ENCODE results near the gene CLTCL1.

Gene CLTCL1

GRCh38 chr22:19181786-19182471, 109.6 kb downstream of the CLTCL1 start:
- H3K4me3 ChIP-seq (ENCODE audit: low read depth, low read length): no peak overlapping the region
- no peak overlapping the region for H3K27ac ChIP-seq
- H2AFZ ChIP-seq: no peak overlapping the region
- no peaks in the 10 kb centered on the region for H3K4me1 ChIP-seq
- no peaks in the 10 kb centered on the region for H3K79me2 ChIP-seq
- TF ChIP-seq CTCF (IDR thresholded peaks at IDR 0.05): no peak
- H3K27me3 ChIP-seq (ENCODE audit: control insufficient read depth, insufficient read depth, low read length): no peaks in the 10 kb centered on the region
- H3K36me3 ChIP-seq (ENCODE audit: control insufficient read depth, insufficient read depth, low read length): no peaks in the 10 kb centered on the region
- H3K9me3 ChIP-seq (ENCODE audit: control insufficient read depth, low read length): no peaks in the 10 kb centered on the region
- no peak overlapping the region for H3K9ac ChIP-seq
- no peak overlapping the region for H3K4me2 ChIP-seq (ENCODE audit: low read length)

GRCh38 chr22:19180740-19181410, 110.6 kb downstream of the CLTCL1 start:
- Histone ChIP-seq H3K27ac (no peak overlapping the region), H3K9me3 (ENCODE audit: control insufficient read depth, low read length) (no peaks in the 10 kb centered on the region), H3K79me2 (no peaks in the 10 kb centered on the region), H3K4me1 (no peaks in the 10 kb centered on the region), H3K4me3 (ENCODE audit: low read depth, low read length) (no peak overlapping the region), H2AFZ (no peak overlapping the region), H3K4me2 (ENCODE audit: low read length) (no peak overlapping the region), H3K36me3 (ENCODE audit: control insufficient read depth, insufficient read depth, low read length) (no peaks in the 10 kb centered on the region), H3K9ac (no peak overlapping the region), H3K27me3 (ENCODE audit: control insufficient read depth, insufficient read depth, low read length) (no peaks in the 10 kb centered on the region)
- no peak for TF ChIP-seq CTCF (IDR thresholded peaks at IDR 0.05)

- no peak for TF ChIP-seq CTCF (IDR thresholded peaks at IDR 0.05)
- no peaks in the 10 kb centered on the region for H3K79me2 ChIP-seq
- H3K27ac ChIP-seq: no peak overlapping the region
- no peaks in the 10 kb centered on the region for H3K4me1 ChIP-seq
- no peaks in the 10 kb centered on the region for H3K9me3 ChIP-seq (ENCODE audit: control insufficient read depth, low read length)
- no peak overlapping the region for H2AFZ ChIP-seq
- H3K27me3 ChIP-seq (ENCODE audit: control insufficient read depth, insufficient read depth, low read length): no peaks in the 10 kb centered on the region
- no peak overlapping the region for H3K9ac ChIP-seq
- H3K4me3 ChIP-seq (ENCODE audit: low read depth, low read length): no peak overlapping the region
- no peak overlapping the region for H3K4me2 ChIP-seq (ENCODE audit: low read length)
- H3K36me3 ChIP-seq (ENCODE audit: control insufficient read depth, insufficient read depth, low read length): no peaks in the 10 kb centered on the region
These were observed 111.3 kb downstream of the CLTCL1 start for GRCh38 chr22:19180234-19180633.

- H3K4me3 ChIP-seq (ENCODE audit: low read depth, low read length): peak overlapping the region; percentile 70
- H3K27me3 ChIP-seq (ENCODE audit: control insufficient read depth, insufficient read depth, low read length): no peaks in the 10 kb centered on the region
- H2AFZ ChIP-seq: peak overlapping the region; percentile 84
- peak overlapping the region; percentile 58 for H3K27ac ChIP-seq
- peak overlapping the region; percentile 95 for H3K4me2 ChIP-seq (ENCODE audit: low read length)
- H3K4me1 ChIP-seq: no peaks in the 10 kb centered on the region
- peak; percentile 66 for TF ChIP-seq CTCF (IDR thresholded peaks at IDR 0.05)
- H3K9me3 ChIP-seq (ENCODE audit: control insufficient read depth, low read length): no peaks in the 10 kb centered on the region
- no peak overlapping the region for H3K9ac ChIP-seq
- no peaks in the 10 kb centered on the region for H3K36me3 ChIP-seq (ENCODE audit: control insufficient read depth, insufficient read depth, low read length)
- no peaks in the 10 kb centered on the region for H3K79me2 ChIP-seq
These were observed 111.9 kb downstream of the CLTCL1 start for GRCh38 chr22:19179497-19180048.
